ENCODE results near the gene SPN.
"Not testable (repeated sequence)": the region's sequence is repeated elsewhere in the genome, so short reads cannot be mapped to it uniquely, and the experiment has no call there.

- TF ChIP-seq CTCF (IDR thresholded peaks at IDR 0.05; ENCODE audit: borderline replicate concordance, extremely low read depth, low read length, poor library complexity, severe bottlenecking); EZH2 (IDR thresholded peaks at IDR 0.05; ENCODE audit: borderline replicate concordance, low read depth, low read length, severe bottlenecking): not testable (repeated sequence)
Measured at GRCh38 chr16:29653890-29654289, 9.2 kb upstream of the SPN start.

Measured in DND-41 (cell line).